HEK293T (cell line): Measurements from ENCODE around the gene TMEM178A.

Experiments
- CTCF ChIA-PET: fragments of 350-600 bp; formaldehyde crosslinking; extraction: SDS; loops from one replicate; lab custom pipeline; 2021; ENCODE audit warnings: antibody characterized with exemption, inconsistent platforms; lab: Yijun Ruan, JAX
- POLR2A ChIA-PET: fragments of 350-600 bp; formaldehyde crosslinking; extraction: SDS; loops from one replicate; lab custom pipeline; 2020; ENCODE audit warnings: antibody characterized with exemption, inconsistent platforms; lab: Yijun Ruan, JAX
- DNase-seq: peaks from one replicate; pipeline ENCODE4 v3.0.0; 2012; ENCODE audit warnings: mixed read lengths; ENCODE audit errors: extremely low spot score
- ARNT ChIP-seq: fragments of 450-650 bp; IDR thresholded peaks from 2 replicates; pipeline ENCODE4 v1.6.1; 2017; ENCODE audit warnings: mild to moderate bottlenecking
- BHLHE40 ChIP-seq: fragments of 450-650 bp; IDR thresholded peaks from 2 replicates; pipeline ENCODE4 v1.6.1; 2016; ENCODE audit warnings: mild to moderate bottlenecking, moderate library complexity, borderline replicate concordance
- CTBP1 ChIP-seq: fragments of 450-650 bp; IDR thresholded peaks from 2 replicates; pipeline ENCODE4 v1.6.1; 2016; ENCODE audit warnings: borderline replicate concordance
- ELF4 ChIP-seq: fragments of 450-650 bp; IDR thresholded peaks from 2 replicates; pipeline ENCODE4 v1.6.1; 2017; ENCODE audit warnings: antibody characterized with exemption
- FOXA1 ChIP-seq: fragments of 450-650 bp; IDR thresholded peaks from 2 replicates; pipeline ENCODE4 v1.6.1; 2016; ENCODE audit warnings: mild to moderate bottlenecking
- FOXK2 ChIP-seq: fragments of 450-650 bp; IDR thresholded peaks from 2 replicates; pipeline ENCODE4 v1.6.1; 2016; ENCODE audit warnings: mild to moderate bottlenecking
- FOXM1 ChIP-seq: fragments of 450-650 bp; IDR thresholded peaks from 2 replicates; pipeline ENCODE4 v1.6.1; 2017; ENCODE audit warnings: mild to moderate bottlenecking, borderline replicate concordance
- HDGF ChIP-seq: fragments of 450-650 bp; IDR thresholded peaks from 2 replicates; pipeline ENCODE4 v1.6.1; 2017; ENCODE audit warnings: antibody characterized with exemption, borderline replicate concordance
- L3MBTL2 ChIP-seq: fragments of 450-650 bp; conservative IDR thresholded peaks from 2 replicates; pipeline ENCODE4 v1.6.1; 2016; ENCODE audit warnings: mild to moderate bottlenecking
- LEF1 ChIP-seq: fragments of 450-650 bp; IDR thresholded peaks from 2 replicates; pipeline ENCODE4 v1.6.1; 2017; ENCODE audit warnings: mild to moderate bottlenecking, borderline replicate concordance
- NFRKB ChIP-seq: fragments of 450-650 bp; IDR thresholded peaks from 2 replicates; pipeline ENCODE4 v1.6.1; 2016; ENCODE audit warnings: mild to moderate bottlenecking, moderate library complexity
- PKNOX1 ChIP-seq: fragments of 450-650 bp; IDR thresholded peaks from 2 replicates; pipeline ENCODE4 v1.6.1; 2016
- SP1 ChIP-seq: fragments of 450-650 bp; IDR thresholded peaks from 2 replicates; pipeline ENCODE4 v1.6.1; 2017
- SUZ12 ChIP-seq: fragments of 450-650 bp; IDR thresholded peaks from 2 replicates; pipeline ENCODE4 v1.6.1; 2016; ENCODE audit warnings: mild to moderate bottlenecking
- TARDBP ChIP-seq: fragments of 450-650 bp; IDR thresholded peaks from 2 replicates; pipeline ENCODE4 v1.6.1; 2016
- ZNF384 ChIP-seq: fragments of 450-650 bp; IDR thresholded peaks from 2 replicates; pipeline ENCODE4 v1.6.1; 2016

The TMEM178A gene

GRCh38 chr2:39660612-39661236 lies 5.0 kb upstream of the TMEM178A start:
- CTCF ChIA-PET, result interaction anchor here (0.7 kb wide), 1 partner anchor 222 kb away, joined by 3 read pairs; no protein-coding TSS in a partner anchor
- POLR2A ChIA-PET, result no interaction called here
- DNase-seq, result no peak

DNA sequence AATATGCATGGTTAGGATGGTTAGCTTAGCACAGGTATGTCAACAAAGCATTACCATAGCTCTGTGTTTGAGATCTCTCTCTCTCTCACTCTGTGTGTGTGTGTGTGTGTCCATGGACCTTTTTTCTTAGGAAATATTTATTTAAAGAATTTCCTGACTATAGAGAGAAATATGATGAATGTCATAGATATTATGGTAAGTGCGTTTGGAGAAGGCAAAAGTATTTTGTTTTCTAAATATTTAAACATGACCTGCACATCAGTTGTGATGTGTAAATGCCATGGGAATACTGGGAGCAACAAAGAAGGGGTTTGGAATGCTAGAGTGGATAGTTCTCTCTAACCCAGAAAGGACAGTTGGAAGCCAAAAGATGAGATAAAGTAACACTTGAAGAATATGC lies 3.9 kb upstream of the TMEM178A start:
- no peak for TF ChIP-seq LEF1
- TF ChIP-seq BHLHE40, result no peak
- no peak for TF ChIP-seq FOXA1
- TF ChIP-seq TARDBP, result no peak
- no peak for TF ChIP-seq NFRKB
- TF ChIP-seq L3MBTL2, result no peak
- TF ChIP-seq CTBP1, result no peak
- TF ChIP-seq SUZ12, result no peak
- TF ChIP-seq FOXK2, result no peak
- TF ChIP-seq PKNOX1, result no peak
- TF ChIP-seq FOXM1, result no peak
- no peak for TF ChIP-seq HDGF
- DNase-seq, result no peak
- ChIA-PET CTCF (interaction anchor here (0.7 kb wide), 1 partner anchor 223 kb away, joined by 3 read pairs; no protein-coding TSS in a partner anchor), POLR2A (no interaction called here)

More at GRCh38 chr2:39660612-39661236, 5.0 kb upstream of the TMEM178A start:
- no peak for TF ChIP-seq L3MBTL2
- TF ChIP-seq BHLHE40, result no peak
- TF ChIP-seq LEF1, result no peak
- TF ChIP-seq NFRKB, result no peak
- TF ChIP-seq ELF4, result no peak
- no peak for TF ChIP-seq ZNF384
- no peak for TF ChIP-seq ARNT

DNA sequence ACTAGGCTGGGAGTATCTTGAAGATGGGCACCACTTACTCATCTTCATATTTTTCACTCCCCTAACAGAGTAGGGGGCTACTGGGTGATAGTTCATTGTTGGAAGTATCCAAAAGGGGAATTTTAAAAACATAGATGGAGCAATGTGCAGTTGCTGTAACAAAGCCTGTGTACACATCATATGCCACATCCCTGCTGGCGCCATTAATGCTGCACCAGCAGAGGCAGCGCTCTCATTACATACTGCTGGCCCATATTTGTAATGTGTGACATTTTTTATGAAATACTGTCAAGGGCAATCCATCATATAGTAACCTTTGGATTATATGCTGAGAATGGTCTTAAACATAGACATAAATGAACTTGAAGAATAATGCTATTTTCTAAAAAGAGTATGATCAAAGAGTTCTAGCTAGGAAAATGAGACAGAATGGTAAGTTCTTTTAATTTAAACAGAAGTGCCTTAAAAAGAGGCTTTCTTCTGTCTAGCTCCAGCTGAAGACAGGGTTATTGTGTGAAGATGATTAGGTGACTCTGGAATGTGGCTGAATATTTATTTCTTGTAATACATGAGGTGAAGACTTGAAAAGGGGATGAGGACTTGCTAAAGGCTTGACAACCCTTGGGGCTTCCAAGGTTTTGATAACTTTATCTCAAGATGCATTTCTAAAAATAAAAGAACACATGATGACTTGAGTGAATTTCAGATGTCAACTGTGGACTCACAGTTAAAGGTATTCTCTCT lies 2.4 kb upstream of the TMEM178A start:
- CTCF ChIA-PET, result interaction anchor here (0.6 kb wide), 1 partner anchor 22 kb away, joined by 4 read pairs; no protein-coding TSS in a partner anchor
- POLR2A ChIA-PET, result no interaction called here
- no peak for DNase-seq
- TF ChIP-seq NFRKB (no peak), SUZ12 (no peak), HDGF (no peak), SP1 (no peak), FOXM1 (no peak), BHLHE40 (no peak), PKNOX1 (no peak), FOXK2 (no peak), L3MBTL2 (no peak), FOXA1 (no peak), ARNT (no peak), ELF4 (no peak), LEF1 (no peak), TARDBP (no peak), CTBP1 (no peak), ZNF384 (no peak)

GRCh38 chr2:39664232-39664887 lies 1.4 kb upstream of the TMEM178A start:
- ChIA-PET POLR2A (no interaction called here), CTCF (interaction anchor here (0.6 kb wide), 1 partner anchor 21 kb away, joined by 4 read pairs; no protein-coding TSS in a partner anchor)
- no peak for TF ChIP-seq LEF1
- TF ChIP-seq L3MBTL2, result no peak
- no peak for TF ChIP-seq SUZ12
- no peak for TF ChIP-seq TARDBP
- TF ChIP-seq CTBP1, result no peak
- TF ChIP-seq ZNF384, result no peak
- no peak for DNase-seq

GRCh38 chr2:39664888-39665591 lies 677 bp upstream of the TMEM178A start:
- CTCF ChIA-PET, result no interaction called here
- TF ChIP-seq ARNT (no peak), FOXM1 (no peak), CTBP1 (no peak), TARDBP (no peak), PKNOX1 (no peak), ELF4 (no peak), SP1 (no peak), LEF1 (no peak), FOXA1 (no peak), NFRKB (no peak), L3MBTL2 (no peak)
- POLR2A ChIA-PET, result no interaction called here
- no peak for DNase-seq
